Body of pancreas (tissue), 4 donors: ENCODE data around the gene ABCC5.

ENCODE experiments used
- CTCF ChIP-seq, 7 experiments: fragments of 450-650 bp in 4 of 7; fragments of 200-600 bp in 3 of 7; sonication (generic) in 3 of 7; IDR thresholded peaks; one replicate each; pipeline ENCODE4 v1.5.1; 2016 to 2019; ENCODE audit warnings: antibody characterized with exemption in 7 of 7
- POLR2A ChIP-seq, 3 donors: fragments of 450-650 bp; IDR thresholded peaks; one replicate each; pipeline ENCODE4 v1.6.1; 2016; ENCODE audit warnings: antibody characterized with exemption in 3 of 3, mild to moderate bottlenecking in 2 of 3

GRCh38 chr3:183907176-183907575, 110.5 kb downstream of the ABCC5 start:
- TF ChIP-seq POLR2A (IDR thresholded peaks at IDR 0.05) (no peak), CTCF (IDR thresholded peaks at IDR 0.05) (no peak)
